Occipital lobe (tissue), 2 donors: ENCODE data around the gene IRS2. TPM values are rescaled to one million over a fixed set of nuclear protein-coding genes. Genes with fewer than 3 reads are reported as not detected.

Experiments used
- DNase-seq: peaks from one replicate; lab custom pipeline; 2025; lab: John Stamatoyannopoulos, UW
- total RNA-seq: library from RNA; depleted of rRNA; stranded (reverse); fragments of >200 nt; gene quantifications from one replicate; pipeline ENCODE4 v1.2.3, GENCODE V29; 2014

Gene IRS2
- total RNA-seq, 1 donor from 2014 or later, result 12.8 TPM

DNA sequence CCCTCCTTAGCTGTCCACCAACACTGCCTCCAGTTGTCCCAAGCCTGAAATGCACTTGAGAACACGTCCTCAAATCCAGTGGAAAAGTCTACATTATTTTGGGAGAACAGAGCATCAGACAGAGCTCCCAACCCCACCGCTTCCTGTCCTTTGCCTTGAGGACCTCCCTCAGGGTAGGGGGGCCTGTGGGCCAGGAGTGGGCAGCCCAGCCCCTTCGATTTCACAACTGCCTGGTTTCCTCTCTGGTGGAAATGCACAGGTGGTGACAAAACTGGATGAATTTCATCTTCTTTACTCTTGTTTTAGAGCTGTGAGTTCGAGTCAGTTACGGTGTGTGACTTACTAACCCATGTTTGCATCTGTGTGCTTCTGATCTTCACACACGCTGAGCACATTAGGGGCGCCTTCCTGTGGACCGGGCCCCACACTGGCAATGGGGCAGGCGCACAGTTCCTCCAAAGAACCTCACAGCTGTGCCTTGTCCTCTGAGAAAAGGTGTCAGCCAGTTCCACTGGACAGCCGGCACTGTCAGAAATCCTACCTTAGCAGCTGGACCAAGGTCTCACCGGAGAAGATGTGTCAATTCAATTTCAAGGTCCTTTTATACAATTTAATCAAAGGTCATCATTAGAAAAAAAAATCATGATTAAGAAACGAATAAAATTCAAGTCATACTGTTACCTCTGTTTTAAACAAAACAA, 80.2 kb downstream of the IRS2 start:
- DNase-seq, result no peak

DNA sequence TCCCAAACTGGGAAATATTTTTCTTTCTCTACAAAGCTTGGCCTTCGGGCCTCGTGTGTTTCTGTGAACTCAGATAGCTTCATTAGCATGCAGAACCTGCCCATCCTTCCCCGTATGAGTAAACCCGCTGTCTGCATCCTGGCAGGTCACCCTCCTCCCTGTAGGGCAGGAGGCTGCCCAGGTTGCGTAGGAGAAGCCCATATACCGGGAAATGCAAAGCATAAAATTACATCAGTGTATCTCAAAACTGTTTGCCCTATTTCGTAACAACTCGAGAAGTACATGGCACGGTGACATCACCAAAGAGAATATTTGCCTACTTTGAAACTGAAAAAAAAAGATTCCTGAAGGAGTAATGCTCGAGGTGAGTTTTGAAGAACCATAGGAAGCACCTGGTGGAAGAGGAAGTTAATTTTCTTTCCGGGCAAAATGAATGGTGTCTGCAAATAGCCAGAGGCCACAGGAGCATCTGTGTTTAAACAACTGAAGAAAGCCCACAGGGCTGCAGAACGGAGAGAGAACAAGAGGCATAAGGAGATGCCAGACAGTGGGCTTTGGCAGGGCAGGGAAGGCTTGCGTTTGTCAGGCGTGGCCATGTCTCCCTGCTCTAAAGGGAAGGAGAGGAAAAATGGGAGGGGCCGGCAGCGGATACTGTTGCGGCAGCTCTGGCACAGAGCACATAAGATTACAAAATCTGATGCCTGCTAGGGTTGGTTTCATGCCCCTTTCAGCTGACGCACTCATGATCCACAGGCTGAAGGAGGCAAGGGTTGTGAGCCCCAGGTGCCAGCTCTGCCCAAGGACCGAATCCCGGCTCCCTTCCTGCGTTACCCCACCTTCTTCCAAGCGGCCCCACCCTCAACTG, 81.4 kb downstream of the IRS2 start:
- DNase-seq, result no peak

- no peak for DNase-seq
Measured at GRCh38 chr13:109703250-109703649, 83.1 kb downstream of the IRS2 start.
